Left lung (tissue), 10 donors: ENCODE data around the gene PBX1. TPM values are rescaled to one million over a fixed set of nuclear protein-coding genes. Genes with fewer than 3 reads are reported as not detected.
A peak's percentile ranks its signal among the peaks of the same experiment; 100 is the strongest.

Experiments
- ATAC-seq: fragments of 200-7000 bp; cut with Tn5 transposase; one replicate; pipeline ENCODE4 v1.9.1; 2020; ENCODE audit warnings: moderate library complexity
- DNase-seq, 4 donors: peaks; one replicate each; pipeline ENCODE4 v3.0.0-alpha.2; 2013 to 2020
- H3K27ac ChIP-seq, 2 donors: fragments of 200-600 bp; sonication (generic) in 1 of 2; one replicate each; pipeline versions ENCODE4 v1.5.0 to v1.8.0; 2020 to 2021
- H3K27me3 ChIP-seq, 2 donors: fragments of 200-600 bp; sonication (generic) in 1 of 2; one replicate each; pipeline versions ENCODE4 v1.5.0 to v1.8.0; 2020 to 2021
- H3K36me3 ChIP-seq, 2 donors: fragments of 200-600 bp; sonication (generic) in 1 of 2; one replicate each; pipeline versions ENCODE4 v1.5.0 to v1.8.0; 2020 to 2021
- H3K4me1 ChIP-seq, 2 donors: fragments of 200-600 bp; one replicate each; pipeline ENCODE4 v1.8.0; 2021
- H3K4me3 ChIP-seq, 2 donors: fragments of 200-600 bp; sonication (generic) in 1 of 2; one replicate each; pipeline versions ENCODE4 v1.5.0 to v1.8.0; 2020 to 2021; ENCODE audit warnings: mild to moderate bottlenecking in 1 of 2
- H3K9me3 ChIP-seq, 2 donors: fragments of 200-600 bp; sonication (generic) in 1 of 2; one replicate each; pipeline versions ENCODE4 v1.5.0 to v1.8.0; 2020 to 2021
- intact Hi-C, 2 donors: fragments of 100-400 bp; cut with DNase I; formaldehyde crosslinking; loops; one replicate each; pipeline versions ENCODE4 v1.11.2 to v1.14.2; 2022
- polyA plus RNA-seq, 6 donors: library from polyadenylated mRNA; unstranded; fragments of 120-200 nt; gene quantifications; one replicate each; pipeline ENCODE4 v1.2.1, GENCODE V29; 2013; ENCODE audit not compliant: insufficient read length in 6 of 6
- total RNA-seq, 2 donors: library from RNA; stranded (reverse); fragmentation: NEBNext Ultra II Directional; extraction: Animal tissue kit (Norgen Biotek cat#: 25700); gene quantifications; one replicate each; pipeline ENCODE4 v1.2.1, GENCODE V29; 2021
- TF ChIP-seq, protein P1 (sequence below), 2 donors: fragments of 200-600 bp; sonication (generic) in 1 of 2; IDR thresholded peaks; one replicate each; pipeline versions ENCODE4 v1.5.0 to v1.8.0; 2021; ENCODE audit warnings: antibody characterized with exemption in 2 of 2
- donor health status: DM: no; HTN: yes; CAD: no.
- donor health status: DM: no; HTN: no; CAD: no.

Gene PBX1
- total and polyA plus RNA-seq, 8 donors, result 44.5 to 133 (median 127) TPM

DNA sequence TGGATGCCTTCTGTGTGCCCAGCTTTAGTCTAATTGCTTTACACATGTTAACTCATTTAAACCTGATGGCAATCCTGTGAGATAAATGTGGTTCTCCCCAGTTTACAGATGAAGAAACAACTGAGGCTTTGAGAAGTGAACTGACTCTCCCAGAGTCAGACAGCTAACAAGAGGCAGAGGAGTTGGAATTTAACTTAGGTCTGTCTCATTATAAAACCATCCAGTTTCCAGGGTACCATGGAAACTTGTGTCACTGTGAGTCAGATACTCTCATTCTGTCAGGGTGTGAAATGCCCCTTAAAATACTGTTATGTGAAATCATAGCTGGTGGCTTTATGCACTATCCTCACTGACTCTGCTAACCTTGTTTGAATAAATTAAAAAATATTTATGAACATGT lies 206.6 kb downstream of the PBX1 start:
- peak overlapping the region; percentile 21 to 24 for H3K27ac ChIP-seq
- TF ChIP-seq, protein P1, sequence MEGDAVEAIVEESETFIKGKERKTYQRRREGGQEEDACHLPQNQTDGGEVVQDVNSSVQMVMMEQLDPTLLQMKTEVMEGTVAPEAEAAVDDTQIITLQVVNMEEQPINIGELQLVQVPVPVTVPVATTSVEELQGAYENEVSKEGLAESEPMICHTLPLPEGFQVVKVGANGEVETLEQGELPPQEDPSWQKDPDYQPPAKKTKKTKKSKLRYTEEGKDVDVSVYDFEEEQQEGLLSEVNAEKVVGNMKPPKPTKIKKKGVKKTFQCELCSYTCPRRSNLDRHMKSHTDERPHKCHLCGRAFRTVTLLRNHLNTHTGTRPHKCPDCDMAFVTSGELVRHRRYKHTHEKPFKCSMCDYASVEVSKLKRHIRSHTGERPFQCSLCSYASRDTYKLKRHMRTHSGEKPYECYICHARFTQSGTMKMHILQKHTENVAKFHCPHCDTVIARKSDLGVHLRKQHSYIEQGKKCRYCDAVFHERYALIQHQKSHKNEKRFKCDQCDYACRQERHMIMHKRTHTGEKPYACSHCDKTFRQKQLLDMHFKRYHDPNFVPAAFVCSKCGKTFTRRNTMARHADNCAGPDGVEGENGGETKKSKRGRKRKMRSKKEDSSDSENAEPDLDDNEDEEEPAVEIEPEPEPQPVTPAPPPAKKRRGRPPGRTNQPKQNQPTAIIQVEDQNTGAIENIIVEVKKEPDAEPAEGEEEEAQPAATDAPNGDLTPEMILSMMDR (IDR thresholded peaks at IDR 0.05), result no peak
- no peaks in the 10 kb centered on the region for H3K36me3 ChIP-seq

DNA sequence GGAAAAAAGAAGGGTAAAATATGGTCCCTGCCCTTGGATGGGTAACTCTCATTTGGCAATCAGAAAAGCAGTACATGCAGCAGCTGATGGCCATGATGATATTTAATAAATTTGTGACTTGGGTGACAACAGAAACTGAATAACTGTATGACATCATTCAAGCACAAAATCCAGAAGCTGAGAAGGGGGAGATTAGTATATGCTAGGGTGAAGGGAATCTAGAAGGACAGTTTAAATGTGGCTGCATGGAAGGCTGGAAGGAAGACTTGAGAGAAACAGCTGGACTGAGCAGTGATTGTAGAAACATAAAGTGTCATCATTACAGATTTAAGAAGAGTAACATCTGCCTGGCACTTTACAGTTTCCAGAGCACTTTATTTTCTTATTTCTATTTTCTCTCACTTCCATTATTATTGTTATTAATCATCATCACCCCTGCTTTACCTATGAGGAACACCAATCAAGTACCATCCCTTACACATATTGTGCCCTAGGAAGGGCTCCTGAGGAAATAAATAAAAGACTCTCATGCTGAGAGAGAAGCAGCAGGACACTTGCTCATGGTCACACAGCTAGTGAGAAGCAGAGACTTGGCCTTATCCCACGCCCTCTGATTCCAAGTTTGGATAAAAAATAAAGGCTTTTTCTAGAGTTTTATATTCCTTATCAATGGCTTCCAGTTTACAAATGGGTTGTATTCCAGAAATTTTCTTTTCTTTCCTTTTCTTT lies 207.2 kb downstream of the PBX1 start:
- H3K4me1 ChIP-seq, result peaks cover under 1 to 5% of the 10 kb centered on the region in 2 donors
- TF ChIP-seq, protein P1 (IDR thresholded peaks at IDR 0.05), result no peak
- no peak overlapping the region for H3K4me3 ChIP-seq
- no peak for DNase-seq
- no peaks in the 10 kb centered on the region for H3K36me3 ChIP-seq
- peak overlapping the region; percentile 21 to 24 for H3K27ac ChIP-seq
- no peaks in the 10 kb centered on the region for H3K27me3 ChIP-seq
- ATAC-seq, result no peak
- H3K9me3 ChIP-seq, result no peaks in the 10 kb centered on the region
- intact Hi-C loops, result no loop called here

More for the DNA sequence above, 206.6 kb downstream of the PBX1 start:
- H3K9me3 ChIP-seq, result no peaks in the 10 kb centered on the region
- H3K4me1 ChIP-seq, result peaks cover 0 to 4% of the 10 kb centered on the region in 2 donors
- H3K27me3 ChIP-seq, result no peaks in the 10 kb centered on the region
- H3K4me3 ChIP-seq, result no peak overlapping the region
- DNase-seq (no peak), ATAC-seq (peak; percentile 58)
- intact Hi-C loops, result no loop called here

DNA sequence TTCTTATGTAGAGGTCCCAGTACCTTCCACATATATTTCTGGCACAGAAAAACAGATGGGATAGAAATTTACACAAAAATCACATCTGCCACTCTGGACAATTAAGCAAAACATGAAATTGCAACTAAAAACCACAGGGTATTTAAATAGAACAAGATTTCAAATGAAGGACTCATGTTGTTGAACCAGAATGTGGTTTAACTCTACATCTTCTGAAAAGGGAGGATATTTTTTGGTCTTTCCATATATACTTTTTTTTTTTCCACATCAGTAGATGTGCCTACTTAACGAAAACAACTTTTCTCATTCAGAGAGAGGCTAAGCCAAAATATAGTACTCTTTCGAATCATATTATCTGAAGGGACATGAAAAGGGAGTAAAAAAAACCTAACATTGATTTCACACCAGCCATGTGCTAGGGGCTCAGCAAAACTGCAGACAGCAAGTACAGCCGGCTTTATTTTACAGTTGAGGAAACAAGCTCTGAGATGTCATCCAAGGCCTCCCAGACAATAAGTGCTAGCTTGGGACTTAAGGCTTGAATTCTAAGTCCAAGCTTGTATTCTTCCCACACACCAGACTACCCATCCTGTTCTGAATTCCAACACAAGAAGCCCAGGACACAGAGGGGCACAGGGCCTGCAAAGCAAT lies 208.9 kb downstream of the PBX1 start:
- Histone ChIP-seq H3K36me3 (no peaks in the 10 kb centered on the region), H3K9me3 (no peaks in the 10 kb centered on the region), H3K4me1 (peaks cover 14 to 16% of the 10 kb centered on the region in 2 donors), H3K27me3 (no peaks in the 10 kb centered on the region), H3K27ac (peak overlapping the region; percentile 40 to 41), H3K4me3 (no peak overlapping the region)
- intact Hi-C loops, result no loop called here
- TF ChIP-seq, protein P1 (IDR thresholded peaks at IDR 0.05), result no peak
- no peak for DNase-seq
- ATAC-seq, result no peak

DNA sequence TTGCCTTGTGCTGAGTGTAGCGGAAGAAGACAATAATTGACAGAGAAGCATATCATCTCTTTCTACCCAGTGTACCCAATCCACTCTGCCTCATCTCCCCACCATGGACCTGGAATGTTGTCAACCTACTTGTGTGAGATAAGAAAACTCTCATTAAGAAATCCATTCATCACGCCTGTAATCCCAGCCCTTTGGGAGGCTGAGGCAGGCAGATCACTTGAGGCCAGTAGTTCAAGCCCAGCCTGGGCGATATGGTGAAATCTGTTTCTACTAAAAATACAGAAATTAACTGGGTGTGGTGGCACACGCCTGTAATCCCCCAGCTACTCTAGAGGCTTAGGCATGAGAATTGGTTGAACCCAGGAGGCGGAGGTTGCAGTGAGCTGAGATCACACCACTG lies 209.6 kb downstream of the PBX1 start:
- H3K4me1 ChIP-seq, result peaks cover 14 to 16% of the 10 kb centered on the region in 2 donors
- TF ChIP-seq, protein P1 (IDR thresholded peaks at IDR 0.05), result no peak
- no peak for ATAC-seq
- no peaks in the 10 kb centered on the region for H3K27me3 ChIP-seq
- H3K36me3 ChIP-seq, result no peaks in the 10 kb centered on the region
- intact Hi-C loops, result no loop called here
- H3K27ac ChIP-seq, result peak overlapping the region in 1 of 2 donors; percentile 40
- DNase-seq, result no peak
- H3K9me3 ChIP-seq, result no peaks in the 10 kb centered on the region
- no peak overlapping the region for H3K4me3 ChIP-seq

DNA sequence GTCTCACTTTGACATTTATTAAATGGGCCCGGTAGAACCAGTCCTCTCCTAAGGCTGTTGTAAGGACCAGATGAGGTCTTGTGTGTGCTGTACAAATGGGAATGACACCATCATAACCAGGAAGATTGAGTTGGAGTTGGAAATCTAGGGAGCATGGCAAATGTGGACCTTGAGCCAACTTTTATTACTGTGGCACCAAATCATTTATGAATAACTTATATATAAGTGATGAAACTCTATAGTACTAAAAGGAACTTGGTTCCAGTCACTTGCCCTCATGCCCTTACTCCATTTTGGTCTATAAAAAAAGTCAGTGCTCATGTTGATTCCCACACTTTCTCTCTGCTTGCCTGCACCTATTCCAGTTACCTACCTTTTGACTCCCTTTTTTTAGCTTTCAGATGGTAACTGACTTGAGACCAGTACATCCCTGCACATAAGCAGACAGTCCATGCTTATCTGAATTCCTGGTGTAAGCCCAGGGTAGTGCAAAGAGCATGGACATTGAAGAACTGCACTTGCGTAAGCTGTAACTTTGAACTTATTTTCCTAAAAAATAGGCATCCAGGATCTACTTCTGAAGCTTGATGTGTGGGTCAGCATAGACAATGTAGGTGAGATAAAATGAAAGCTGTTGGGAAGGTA lies 210.6 kb downstream of the PBX1 start:
- no peak for ATAC-seq
- no peak for DNase-seq
- H3K4me3 ChIP-seq, result no peak overlapping the region
- H3K27ac ChIP-seq, result no peak overlapping the region
- H3K36me3 ChIP-seq, result no peaks in the 10 kb centered on the region
- H3K4me1 ChIP-seq, result peaks cover 16 to 17% of the 10 kb centered on the region in 2 donors
- no peaks in the 10 kb centered on the region for H3K27me3 ChIP-seq
- TF ChIP-seq, protein P1 (IDR thresholded peaks at IDR 0.05), result no peak
- H3K9me3 ChIP-seq, result no peaks in the 10 kb centered on the region
- intact Hi-C loops, result no loop called here
